Loucy (cell line): ENCODE results near the gene SLC5A3.

ENCODE experiments used
- H2AFZ ChIP-seq: fragments of 200-600 bp; sonication (generic); 2 replicates; pipeline ENCODE4 v1.6.0; 2016; ENCODE audit warnings: antibody characterized with exemption, mild to moderate bottlenecking, low read length, moderate library complexity
- H3F3A ChIP-seq: fragments of 200-600 bp; 2 replicates; pipeline ENCODE4 v1.6.0; 2016; ENCODE audit warnings: antibody characterized with exemption, low read depth, mild to moderate bottlenecking
- H3K27me3 ChIP-seq: fragments of 200-600 bp; sonication (generic); 2 replicates; pipeline ENCODE4 v1.6.1; 2014; ENCODE audit warnings: low read length, mild to moderate bottlenecking; ENCODE audit not compliant: insufficient read depth, poor library complexity, severe bottlenecking
- H3K36me3 ChIP-seq: fragments of 200-600 bp; sonication (generic); 2 replicates; pipeline ENCODE4 v1.6.1; 2016; ENCODE audit warnings: low read length; ENCODE audit not compliant: insufficient read depth
- H3K4me1 ChIP-seq: fragments of 200-600 bp; sonication (generic); 2 replicates; pipeline ENCODE4 v1.5.1; 2014; ENCODE audit warnings: low read length, mild to moderate bottlenecking; ENCODE audit not compliant: insufficient read depth, poor library complexity, severe bottlenecking
- H3K4me2 ChIP-seq: fragments of 200-600 bp; sonication (generic); 2 replicates; pipeline ENCODE4 v1.6.0; 2014; ENCODE audit warnings: antibody characterized with exemption, low read length, low read depth, mild to moderate bottlenecking; ENCODE audit not compliant: poor library complexity, severe bottlenecking
- H3K4me3 ChIP-seq: fragments of 200-600 bp; sonication (generic); 2 replicates; pipeline ENCODE4 v1.5.1; 2014; ENCODE audit warnings: low read length, mild to moderate bottlenecking, mixed read lengths; ENCODE audit not compliant: poor library complexity, severe bottlenecking
- H3K79me2 ChIP-seq: fragments of 200-600 bp; sonication (generic); 2 replicates; pipeline ENCODE4 v1.6.1; 2014; ENCODE audit warnings: low read length; ENCODE audit not compliant: insufficient read depth
- H3K9ac ChIP-seq: fragments of 200-600 bp; sonication (generic); 2 replicates; pipeline ENCODE4 v1.6.0; 2014; ENCODE audit warnings: mild to moderate bottlenecking, low read depth, low read length, moderate library complexity; ENCODE audit not compliant: poor library complexity, severe bottlenecking
- H3K9me2 ChIP-seq: fragments of 200-600 bp; sonication (generic); replicated peaks from 2 replicates; pipeline ENCODE4 v1.6.1; 2016; ENCODE audit warnings: low read depth, low read length, mixed read lengths
- H3K9me3 ChIP-seq: fragments of 200-600 bp; sonication (generic); 2 replicates; pipeline ENCODE4 v1.6.1; 2014; ENCODE audit warnings: mild to moderate bottlenecking, antibody characterized with exemption, low read length, low read depth; ENCODE audit not compliant: insufficient read depth
- H4K20me1 ChIP-seq: fragments of 200-600 bp; sonication (generic); 2 replicates; pipeline ENCODE4 v1.6.0; 2014; ENCODE audit warnings: antibody characterized with exemption, low read length, mild to moderate bottlenecking; ENCODE audit not compliant: insufficient read depth, poor library complexity, severe bottlenecking
- CTCF ChIP-seq: fragments of 200-600 bp; sonication (generic); conservative IDR thresholded peaks from 2 replicates; pipeline ENCODE4 v1.5.1; 2014; ENCODE audit warnings: mild to moderate bottlenecking, antibody characterized with exemption, low read length
- EZH2phosphoT487 ChIP-seq: fragments of 200-600 bp; IDR thresholded peaks from 2 replicates; pipeline ENCODE4 v1.6.1; 2018; ENCODE audit warnings: antibody characterized with exemption, mild to moderate bottlenecking, moderate library complexity, borderline replicate concordance

SLC5A3 gene

DNA sequence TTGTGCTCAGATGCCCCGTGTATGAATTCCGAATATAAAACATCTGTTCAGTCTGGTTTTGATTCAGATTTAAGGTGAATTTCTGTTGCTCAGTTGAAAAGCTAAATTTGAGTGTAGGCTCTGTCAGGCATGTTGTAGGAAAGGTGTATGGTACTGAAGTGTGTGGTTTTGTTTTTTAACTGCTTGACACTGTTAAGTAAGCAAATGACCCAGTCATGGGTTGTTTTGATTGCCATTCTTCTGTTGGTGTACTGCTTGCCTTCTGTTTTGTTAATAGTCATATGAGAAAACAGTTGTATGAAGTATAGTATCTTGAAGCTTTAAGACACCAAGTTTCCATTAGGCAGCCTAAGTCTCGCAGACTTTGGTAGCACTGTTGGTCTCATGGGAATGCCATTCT, 10.0 kb downstream of the SLC5A3 start:
- H3K79me2 ChIP-seq: peaks cover 96% of the 10 kb centered on the region
- peak overlapping the region; percentile 98 for H3K4me3 ChIP-seq
- H4K20me1 ChIP-seq: peaks cover 66% of the 10 kb centered on the region
- peak overlapping the region; percentile 86 for H3K4me2 ChIP-seq
- H3K9ac ChIP-seq: peak overlapping the region; percentile 95
- no peak overlapping the region for H2AFZ ChIP-seq
- H3K4me1 ChIP-seq: peaks cover 90% of the 10 kb centered on the region
- no peaks in the 10 kb centered on the region for H3K9me3 ChIP-seq
- TF ChIP-seq CTCF (no peak), EZH2phosphoT487 (no peak)
- no peaks in the 10 kb centered on the region for H3K9me2 ChIP-seq
- H3K27me3 ChIP-seq: no peaks in the 10 kb centered on the region
- peaks cover 11% of the 10 kb centered on the region; the same call in 1 of the 2 replicates for H3F3A ChIP-seq
- H3K36me3 ChIP-seq: 0 out of 2 replicates have a peak, but pooled peaks cover 4% of the 10 kb centered on the region

DNA sequence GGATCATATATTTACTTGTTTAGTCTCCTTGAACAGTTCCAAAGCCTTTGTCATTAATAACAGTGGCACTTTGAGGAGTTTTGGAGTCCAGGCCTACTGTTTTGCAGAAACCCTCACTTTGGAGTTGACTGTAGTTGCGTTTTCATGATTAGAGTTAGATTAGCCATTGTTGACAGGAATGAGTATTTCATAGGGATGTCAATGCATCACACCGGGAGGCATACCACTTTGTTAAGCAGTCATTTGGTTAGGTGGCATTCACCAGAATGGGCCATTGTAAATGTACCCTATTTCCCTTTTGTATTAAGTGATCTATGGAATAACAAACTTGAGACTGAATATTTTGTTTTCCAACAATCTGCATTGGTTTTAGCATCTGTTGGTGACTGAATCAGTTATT, 11.8 kb downstream of the SLC5A3 start:
- H3K79me2 ChIP-seq: peaks cover 99% of the 10 kb centered on the region
- no peak for TF ChIP-seq CTCF
- TF ChIP-seq EZH2phosphoT487: no peak

GRCh38 chr21:34086887-34087306, 13.5 kb downstream of the SLC5A3 start:
- H4K20me1 ChIP-seq: peaks cover 78% of the 10 kb centered on the region
- no peaks in the 10 kb centered on the region for H3K36me3 ChIP-seq
- TF ChIP-seq CTCF: no peak
- TF ChIP-seq EZH2phosphoT487: no peak

More for the DNA sequence above, 11.8 kb downstream of the SLC5A3 start:
- no peak overlapping the region for H2AFZ ChIP-seq
- 0 out of 2 replicates have a peak, but pooled peaks cover 4% of the 10 kb centered on the region for H3K36me3 ChIP-seq
- peaks cover 4% of the 10 kb centered on the region; the same call in 1 of the 2 replicates for H3F3A ChIP-seq
- H3K9ac ChIP-seq: no peak overlapping the region
- no peaks in the 10 kb centered on the region for H3K27me3 ChIP-seq
- H3K9me2 ChIP-seq: no peaks in the 10 kb centered on the region
- peaks cover 78% of the 10 kb centered on the region for H4K20me1 ChIP-seq
- H3K4me3 ChIP-seq: no peak overlapping the region
- H3K9me3 ChIP-seq: no peaks in the 10 kb centered on the region
- peaks cover 98% of the 10 kb centered on the region for H3K4me1 ChIP-seq
- peak overlapping the region; percentile 86 for H3K4me2 ChIP-seq

More at GRCh38 chr21:34086887-34087306, 13.5 kb downstream of the SLC5A3 start:
- Histone ChIP-seq H3K9me2 (no peaks in the 10 kb centered on the region), H3K79me2 (peaks cover 98% of the 10 kb centered on the region), H3K9me3 (no peaks in the 10 kb centered on the region), H3K4me3 (peak overlapping the region; percentile 63), H3K4me2 (peak overlapping the region; percentile 86), H2AFZ (no peak overlapping the region), H3F3A (peaks cover 4% of the 10 kb centered on the region; the same call in 1 of the 2 replicates), H3K4me1 (peaks cover 98% of the 10 kb centered on the region), H3K9ac (peak overlapping the region; percentile 57), H3K27me3 (no peaks in the 10 kb centered on the region)
